ENCODE data around the gene PPP4C. TPM values are rescaled to one million over a fixed set of nuclear protein-coding genes. Genes with fewer than 3 reads are reported as not detected.
A peak's percentile ranks its signal among the peaks of the same experiment; 100 is the strongest.

PPP4C gene
- total RNA-seq, 2 donors from 2014 or later = 111 to 156 TPM

- TF ChIP-seq, protein P1, sequence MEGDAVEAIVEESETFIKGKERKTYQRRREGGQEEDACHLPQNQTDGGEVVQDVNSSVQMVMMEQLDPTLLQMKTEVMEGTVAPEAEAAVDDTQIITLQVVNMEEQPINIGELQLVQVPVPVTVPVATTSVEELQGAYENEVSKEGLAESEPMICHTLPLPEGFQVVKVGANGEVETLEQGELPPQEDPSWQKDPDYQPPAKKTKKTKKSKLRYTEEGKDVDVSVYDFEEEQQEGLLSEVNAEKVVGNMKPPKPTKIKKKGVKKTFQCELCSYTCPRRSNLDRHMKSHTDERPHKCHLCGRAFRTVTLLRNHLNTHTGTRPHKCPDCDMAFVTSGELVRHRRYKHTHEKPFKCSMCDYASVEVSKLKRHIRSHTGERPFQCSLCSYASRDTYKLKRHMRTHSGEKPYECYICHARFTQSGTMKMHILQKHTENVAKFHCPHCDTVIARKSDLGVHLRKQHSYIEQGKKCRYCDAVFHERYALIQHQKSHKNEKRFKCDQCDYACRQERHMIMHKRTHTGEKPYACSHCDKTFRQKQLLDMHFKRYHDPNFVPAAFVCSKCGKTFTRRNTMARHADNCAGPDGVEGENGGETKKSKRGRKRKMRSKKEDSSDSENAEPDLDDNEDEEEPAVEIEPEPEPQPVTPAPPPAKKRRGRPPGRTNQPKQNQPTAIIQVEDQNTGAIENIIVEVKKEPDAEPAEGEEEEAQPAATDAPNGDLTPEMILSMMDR (IDR thresholded peaks at IDR 0.05) = no peak
- DNase-seq = no peak
- H3K27ac ChIP-seq = no peak overlapping the region
- peak overlapping the region in 1 of 2 donors; percentile 12 for H3K9ac ChIP-seq (ENCODE audit: low read depth in 2 of 2, low read length in 2 of 2)
- no peak overlapping the region for H3K4me3 ChIP-seq
- intact Hi-C loops (cut with DNase I) = no loop called here
- H3K36me3 ChIP-seq = no peaks in the 10 kb centered on the region
- no peaks in the 10 kb centered on the region for H3K9me3 ChIP-seq
- H3K4me1 ChIP-seq = peaks cover 4% of the 10 kb centered on the region
- H3K27me3 ChIP-seq = no peaks in the 10 kb centered on the region
Measured at GRCh38 chr16:30060836-30061554, 14.8 kb upstream of the PPP4C start.

DNA sequence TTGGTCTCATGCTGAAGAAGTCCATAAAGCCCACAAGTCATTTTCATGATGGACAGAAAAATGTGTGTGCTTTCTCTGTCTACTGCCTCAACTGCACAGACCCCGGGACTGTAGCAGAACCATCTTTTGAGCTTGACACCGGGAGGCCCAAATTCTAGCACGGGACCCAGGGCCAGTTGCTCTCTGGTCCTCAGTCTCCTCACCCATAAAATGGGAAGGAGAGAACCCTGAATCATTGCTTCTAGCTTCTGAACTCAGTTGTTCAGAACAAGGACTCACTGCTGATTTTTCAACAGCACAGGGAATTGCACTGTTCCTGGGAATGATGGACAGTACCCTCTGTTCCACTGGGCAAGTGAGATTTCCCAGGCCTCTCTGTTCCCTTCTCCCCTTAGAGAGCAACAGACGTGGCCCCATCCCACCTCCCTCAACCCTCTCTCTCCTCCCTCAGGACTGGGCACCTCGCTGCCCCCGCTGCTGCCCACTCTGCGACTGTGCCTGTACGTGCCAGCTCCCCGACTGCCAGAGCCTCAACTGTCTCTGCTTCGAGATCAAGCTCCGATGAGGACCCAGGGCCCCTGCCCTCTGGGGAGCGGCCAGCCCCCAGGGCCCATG, 12.4 kb upstream of the PPP4C start:
- no peaks in the 10 kb centered on the region for H3K9me3 ChIP-seq
- DNase-seq = no peak
- peak overlapping the region; percentile 89 for H3K4me3 ChIP-seq
- peaks cover 6% of the 10 kb centered on the region for H3K4me1 ChIP-seq
- peaks cover 6% of the 10 kb centered on the region for H3K36me3 ChIP-seq
- no peaks in the 10 kb centered on the region for H3K27me3 ChIP-seq
- peak overlapping the region; percentile 71 to 76 for H3K9ac ChIP-seq (ENCODE audit: low read depth in 2 of 2, low read length in 2 of 2)
- TF ChIP-seq, protein P1 (IDR thresholded peaks at IDR 0.05) = no peak
- intact Hi-C loops (cut with DNase I) = no loop called here
- H3K27ac ChIP-seq = peak overlapping the region; percentile 96

GRCh38 chr16:30063893-30064728, 11.7 kb upstream of the PPP4C start:
- no peaks in the 10 kb centered on the region for H3K27me3 ChIP-seq
- intact Hi-C loops (cut with DNase I) = no loop called here
- peak; percentile 81 for DNase-seq
- H3K4me3 ChIP-seq = peak overlapping the region; percentile 89
- H3K9ac ChIP-seq (ENCODE audit: low read depth in 2 of 2, low read length in 2 of 2) = peak overlapping the region; percentile 71 to 76
- H3K36me3 ChIP-seq = peaks cover 10% of the 10 kb centered on the region
- TF ChIP-seq, protein P1 (IDR thresholded peaks at IDR 0.05) = no peak
- H3K9me3 ChIP-seq = no peaks in the 10 kb centered on the region
- H3K4me1 ChIP-seq = peaks cover 8% of the 10 kb centered on the region
- H3K27ac ChIP-seq = peak overlapping the region; percentile 96

DNA sequence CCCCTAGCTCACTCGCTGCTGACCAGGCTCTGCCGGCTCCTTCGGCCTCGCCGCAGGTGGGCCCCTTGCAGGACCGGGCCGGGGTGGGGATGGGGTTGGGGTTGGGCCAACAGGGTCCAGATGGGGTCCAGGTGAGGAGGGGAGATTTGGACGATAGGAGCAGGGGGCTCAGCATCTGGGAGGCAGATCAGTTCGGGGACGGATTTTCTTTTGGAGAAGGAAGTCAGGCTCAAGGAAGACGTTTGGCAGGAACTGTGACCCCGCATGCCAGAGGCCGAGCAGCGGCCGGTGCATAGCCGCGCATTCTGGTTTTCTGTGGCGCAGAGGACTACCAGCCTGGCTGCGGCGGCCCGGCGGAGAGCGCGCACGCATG, 11.1 kb upstream of the PPP4C start:
- Histone ChIP-seq H3K9me3 (no peaks in the 10 kb centered on the region), H3K9ac (ENCODE audit: low read depth in 2 of 2, low read length in 2 of 2) (peak overlapping the region; percentile 71 to 76), H3K4me3 (peak overlapping the region; percentile 89), H3K27ac (peak overlapping the region; percentile 96), H3K27me3 (no peaks in the 10 kb centered on the region), H3K4me1 (peaks cover 13% of the 10 kb centered on the region), H3K36me3 (peaks cover 16% of the 10 kb centered on the region)
- intact Hi-C loops (cut with DNase I) = no loop called here
- no peak for DNase-seq
- TF ChIP-seq, protein P1 (IDR thresholded peaks at IDR 0.05) = no peak

GRCh38 chr16:30065102-30065942, 10.5 kb upstream of the PPP4C start, which contains the start of gene ALDOA:
ALDOA (plus strand) TSS chr16:30065760; CDS start chr16:30066898, 1,138 bp downstream.
- H3K27ac ChIP-seq = peak within 1 kb of the TSS; percentile 96
- H3K27me3 ChIP-seq = no peaks in the 10 kb centered on the region
- H3K4me1 ChIP-seq = peaks cover 13% of the 10 kb centered on the region
- TF ChIP-seq, protein P1 (IDR thresholded peaks at IDR 0.05) = no peak
- DNase-seq = peak; percentile 99
- H3K36me3 ChIP-seq = peaks cover 21% of the 10 kb centered on the region
- H3K9ac ChIP-seq (ENCODE audit: low read depth in 2 of 2, low read length in 2 of 2) = peak within 1 kb of the TSS; percentile 98 to 100
- H3K4me3 ChIP-seq = peak within 1 kb of the TSS; percentile 89
- intact Hi-C loops (cut with DNase I) = no loop called here
- no peaks in the 10 kb centered on the region for H3K9me3 ChIP-seq

All from colonic mucosa (tissue), 4 donors.